ENCODE measurements around the gene TPO. TPM values are rescaled to one million over a fixed set of nuclear protein-coding genes. Genes with fewer than 3 reads are reported as not detected.
"Not testable (repeated sequence)": the region's sequence is repeated elsewhere in the genome, so short reads cannot be mapped to it uniquely, and the experiment has no call there.

TPO gene
- total RNA-seq, 2 donors from 2014 or later, result 1.5 to 4.3 TPM

- ATAC-seq (no peak), DNase-seq (no peak)
- intact Hi-C loops (cut with DNase I, micrococcal nuclease), result no loop called here
Measured at GRCh38 chr2:1477196-1478040, 64.2 kb downstream of the TPO start.

- DNase-seq, result no peak
- intact Hi-C loops (cut with DNase I, micrococcal nuclease), result no loop called here
- ATAC-seq, result no peak
Measured at GRCh38 chr2:1478311-1479305, 65.3 kb downstream of the TPO start.

- DNase-seq (no peak), ATAC-seq (no peak)
- intact Hi-C loops (cut with DNase I, micrococcal nuclease), result no loop called here
Measured at GRCh38 chr2:1479346-1479745, 66.1 kb downstream of the TPO start.

GRCh38 chr2:1480671-1481076, 67.4 kb downstream of the TPO start:
- intact Hi-C loops (cut with DNase I, micrococcal nuclease), result no loop called here
- no peak for ATAC-seq

GRCh38 chr2:1481406-1482252, 68.4 kb downstream of the TPO start:
- ATAC-seq, result no peak
- intact Hi-C loops (cut with DNase I, micrococcal nuclease), result no loop called here
- no peak for DNase-seq

More at GRCh38 chr2:1480671-1481076, 67.4 kb downstream of the TPO start:
- no peak for DNase-seq

GRCh38 chr2:1482253-1482675, 69.0 kb downstream of the TPO start:
- DNase-seq, result no peak
- no peak for ATAC-seq
- intact Hi-C loops (cut with DNase I, micrococcal nuclease), result no loop called here

- no peak for DNase-seq
- intact Hi-C loops (cut with DNase I, micrococcal nuclease), result no loop called here
- ATAC-seq, result no peak
Measured at GRCh38 chr2:1482981-1483380, 69.7 kb downstream of the TPO start.

- intact Hi-C loops (cut with DNase I, micrococcal nuclease), result no loop called here
- no peak for DNase-seq
- no peak for ATAC-seq
Measured at GRCh38 chr2:1483551-1483950, 70.3 kb downstream of the TPO start.

- DNase-seq, result no peak
- no peak for ATAC-seq
- intact Hi-C loops (cut with DNase I, micrococcal nuclease), result no loop called here
Measured at GRCh38 chr2:1484131-1484884, 71.0 kb downstream of the TPO start.

GRCh38 chr2:1486670-1487069, 73.4 kb downstream of the TPO start:
- intact Hi-C loops (cut with DNase I, micrococcal nuclease), result no loop called here
- ATAC-seq (no peak), DNase-seq (no peak)

- DNase-seq, result no peak
- ATAC-seq, result no peak
- intact Hi-C loops (cut with DNase I, micrococcal nuclease), result no loop called here
Measured at GRCh38 chr2:1487758-1488157, 74.5 kb downstream of the TPO start.

GRCh38 chr2:1488181-1488671, 75.0 kb downstream of the TPO start:
- no peak for ATAC-seq
- DNase-seq, result no peak
- intact Hi-C loops (cut with DNase I, micrococcal nuclease), result no loop called here

- intact Hi-C loops (cut with DNase I, micrococcal nuclease), result no loop called here
- DNase-seq (no peak), ATAC-seq (no peak)
Measured at GRCh38 chr2:1488851-1489250, 75.6 kb downstream of the TPO start.

GRCh38 chr2:1489486-1489885, 76.2 kb downstream of the TPO start:
- no peak for ATAC-seq

GRCh38 chr2:1490381-1490780, 77.1 kb downstream of the TPO start:
- intact Hi-C loops (cut with DNase I, micrococcal nuclease); DNase-seq; ATAC-seq: not testable (repeated sequence)

More at GRCh38 chr2:1489486-1489885, 76.2 kb downstream of the TPO start:
- intact Hi-C loops (cut with DNase I, micrococcal nuclease), result no loop called here
- no peak for DNase-seq

GRCh38 chr2:1491751-1492150, 78.5 kb downstream of the TPO start:
- intact Hi-C loops (cut with DNase I, micrococcal nuclease), result no loop called here
- ATAC-seq (no peak), DNase-seq (no peak)

- not testable (repeated sequence) for DNase-seq, ATAC-seq
Measured at GRCh38 chr2:1492231-1492630, 79.0 kb downstream of the TPO start.

More at GRCh38 chr2:1492231-1492630, 79.0 kb downstream of the TPO start:
- intact Hi-C loops (cut with DNase I, micrococcal nuclease), result not testable (repeated sequence)

Data from left colon (tissue), 2 donors.